Urothelium cell line (cell line): ENCODE data around the gene WDTC1.

Source experiments
- DNase-seq: peaks from one replicate; pipeline ENCODE4 v3.0.0; 2011; ENCODE audit warnings: low spot score, mixed read lengths
- FAIRE-seq: peaks from 2 replicates; lab custom pipeline; 2011; peaks lifted over from hg19 to GRCh38; lab: Jason Lieb, UNC

WDTC1 gene

DNA sequence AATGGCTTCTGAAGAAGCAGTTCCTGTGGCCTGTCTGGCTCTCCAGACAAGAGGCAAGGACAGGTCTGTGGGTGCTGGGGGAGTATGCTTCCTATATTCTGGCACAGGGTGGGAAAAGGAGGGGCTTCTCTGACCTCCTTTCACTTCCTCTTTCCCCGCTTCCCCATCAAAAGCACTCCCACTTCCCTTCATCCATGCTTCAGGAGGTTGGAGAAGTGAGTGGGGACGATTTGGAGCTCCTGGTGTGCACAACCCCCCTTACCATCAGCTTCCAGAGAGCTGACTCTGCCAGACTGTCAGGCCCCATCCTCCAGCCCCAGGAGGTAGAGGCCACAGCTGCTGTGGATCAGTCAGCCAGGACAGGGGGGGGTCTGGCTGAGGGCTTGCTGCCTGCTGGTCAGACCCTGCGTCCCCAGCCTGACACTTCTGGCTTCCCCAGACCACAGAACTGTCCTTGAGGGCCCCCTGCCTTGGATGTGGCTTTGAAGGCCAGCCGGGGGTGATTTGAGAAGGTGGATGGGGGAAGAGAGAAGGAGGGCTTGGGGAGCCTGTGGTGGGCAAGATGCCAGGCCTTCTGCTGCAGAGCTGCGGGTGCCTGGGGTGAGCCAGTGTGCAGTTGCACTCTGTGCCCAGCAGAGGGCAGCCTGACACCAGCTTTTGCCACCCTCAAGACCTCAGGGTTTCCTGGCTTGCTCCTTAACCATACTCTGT, 66.1 kb downstream of the WDTC1 start:
- peak; percentile 76 for FAIRE-seq

DNA sequence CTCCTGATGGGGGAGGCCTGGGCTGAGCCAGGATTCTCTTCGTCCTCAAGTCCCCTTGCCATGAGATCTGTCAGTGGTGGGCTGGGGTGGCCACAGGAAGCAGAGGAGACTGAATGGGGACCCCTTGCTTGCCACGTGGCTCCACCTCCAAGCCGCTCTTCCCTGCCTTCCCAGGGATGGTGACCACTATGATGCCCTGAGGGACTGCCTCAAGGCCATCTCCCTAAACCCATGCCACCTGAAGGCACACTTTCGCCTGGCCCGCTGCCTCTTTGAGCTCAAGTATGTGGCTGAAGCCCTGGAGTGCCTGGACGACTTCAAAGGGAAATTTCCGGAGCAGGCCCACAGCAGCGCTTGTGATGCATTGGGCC, 66.6 kb downstream of the WDTC1 start:
- DNase-seq (no peak), FAIRE-seq (no peak)

More for the DNA sequence above, 66.1 kb downstream of the WDTC1 start:
- DNase-seq, result peak; percentile 89

DNA sequence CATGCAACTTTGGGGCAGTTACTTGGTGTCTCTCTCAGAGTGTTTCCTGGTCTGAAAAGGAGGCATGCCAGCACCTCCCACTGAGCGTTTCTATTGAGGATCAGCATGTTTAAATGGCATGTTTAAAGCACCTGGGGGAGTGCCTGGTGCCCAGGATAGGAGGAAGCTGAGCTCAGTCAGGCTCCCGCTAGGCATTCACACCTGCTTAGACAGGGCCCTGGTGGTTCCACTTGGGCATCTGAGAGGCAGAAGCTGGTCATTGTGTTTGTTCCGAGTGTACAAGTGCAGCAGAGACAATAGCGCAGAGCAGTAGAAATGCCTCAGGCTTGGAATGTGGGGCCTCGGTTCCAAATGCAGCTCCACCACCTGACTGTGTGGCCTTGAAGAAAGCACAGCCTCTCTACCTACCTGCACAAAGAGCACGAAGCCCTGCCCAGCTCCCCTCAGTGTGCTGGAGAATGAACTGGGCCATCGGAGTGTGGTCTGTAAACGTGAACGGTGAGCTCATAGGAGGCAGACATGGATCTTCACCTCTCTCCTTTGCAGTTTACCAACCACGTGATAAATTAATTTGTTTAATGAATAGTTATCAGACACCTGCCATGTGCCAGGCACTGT, 67.3 kb downstream of the WDTC1 start:
- no peak for FAIRE-seq
- DNase-seq, result no peak

DNA sequence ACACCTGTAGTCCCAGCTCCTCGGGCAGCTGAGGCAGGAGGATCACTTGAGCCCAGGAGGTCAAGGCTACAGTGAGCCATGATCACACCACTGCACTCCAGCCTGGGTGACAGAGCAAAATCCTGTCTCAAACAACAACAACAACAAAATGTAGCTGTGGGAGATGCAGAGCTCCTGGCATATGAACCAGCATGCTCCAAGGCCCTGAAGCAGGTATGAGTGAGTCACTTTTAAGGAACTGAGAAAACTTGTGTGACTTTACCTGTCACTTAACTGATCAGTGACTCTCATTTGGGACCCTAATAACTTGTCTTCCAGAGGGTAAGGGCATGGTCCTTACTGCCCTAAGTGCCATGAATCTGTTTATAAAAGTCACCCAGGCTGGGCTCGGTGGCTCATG, 68.2 kb downstream of the WDTC1 start:
- no peak for DNase-seq
- FAIRE-seq, result no peak

DNA sequence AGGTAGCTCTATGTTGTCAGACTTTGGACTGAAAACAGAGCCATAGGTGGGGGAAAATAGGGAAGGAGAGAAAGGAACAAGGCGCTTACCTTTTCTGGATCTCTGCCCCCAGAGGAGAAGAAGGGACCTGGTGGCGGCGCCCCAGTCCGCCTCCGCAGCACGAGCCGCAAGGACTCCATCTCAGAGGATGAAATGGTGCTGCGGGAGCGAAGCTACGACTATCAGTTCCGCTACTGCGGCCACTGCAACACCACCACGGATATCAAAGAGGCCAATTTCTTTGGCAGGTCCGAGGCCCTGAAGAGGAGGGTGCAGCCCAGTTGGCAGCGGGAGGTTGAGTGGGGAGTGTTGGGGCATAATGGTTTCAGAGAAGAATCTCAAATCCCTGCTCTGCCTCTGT, 69.1 kb downstream of the WDTC1 start:
- DNase-seq (no peak), FAIRE-seq (no peak)

DNA sequence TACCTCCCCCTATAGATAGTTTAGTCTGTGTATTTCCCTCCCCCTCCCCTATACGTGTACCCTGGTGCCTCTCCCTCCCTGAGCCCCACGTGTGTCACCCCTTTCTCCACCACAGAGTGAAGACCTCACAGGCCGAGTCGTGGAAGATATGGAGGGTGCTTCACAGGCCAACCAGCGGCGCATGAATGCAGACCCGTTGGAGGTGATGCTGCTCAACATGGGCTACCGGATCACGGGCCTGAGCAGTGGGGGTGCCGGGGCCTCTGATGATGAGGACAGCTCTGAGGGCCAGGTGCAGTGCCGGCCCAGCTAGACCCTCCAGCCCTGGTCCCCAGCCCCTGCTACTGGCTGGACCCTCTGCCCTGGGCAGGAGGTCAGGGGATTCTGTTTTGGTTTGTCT, 71.6 kb downstream of the WDTC1 start:
- no peak for DNase-seq
- FAIRE-seq, result no peak

DNA sequence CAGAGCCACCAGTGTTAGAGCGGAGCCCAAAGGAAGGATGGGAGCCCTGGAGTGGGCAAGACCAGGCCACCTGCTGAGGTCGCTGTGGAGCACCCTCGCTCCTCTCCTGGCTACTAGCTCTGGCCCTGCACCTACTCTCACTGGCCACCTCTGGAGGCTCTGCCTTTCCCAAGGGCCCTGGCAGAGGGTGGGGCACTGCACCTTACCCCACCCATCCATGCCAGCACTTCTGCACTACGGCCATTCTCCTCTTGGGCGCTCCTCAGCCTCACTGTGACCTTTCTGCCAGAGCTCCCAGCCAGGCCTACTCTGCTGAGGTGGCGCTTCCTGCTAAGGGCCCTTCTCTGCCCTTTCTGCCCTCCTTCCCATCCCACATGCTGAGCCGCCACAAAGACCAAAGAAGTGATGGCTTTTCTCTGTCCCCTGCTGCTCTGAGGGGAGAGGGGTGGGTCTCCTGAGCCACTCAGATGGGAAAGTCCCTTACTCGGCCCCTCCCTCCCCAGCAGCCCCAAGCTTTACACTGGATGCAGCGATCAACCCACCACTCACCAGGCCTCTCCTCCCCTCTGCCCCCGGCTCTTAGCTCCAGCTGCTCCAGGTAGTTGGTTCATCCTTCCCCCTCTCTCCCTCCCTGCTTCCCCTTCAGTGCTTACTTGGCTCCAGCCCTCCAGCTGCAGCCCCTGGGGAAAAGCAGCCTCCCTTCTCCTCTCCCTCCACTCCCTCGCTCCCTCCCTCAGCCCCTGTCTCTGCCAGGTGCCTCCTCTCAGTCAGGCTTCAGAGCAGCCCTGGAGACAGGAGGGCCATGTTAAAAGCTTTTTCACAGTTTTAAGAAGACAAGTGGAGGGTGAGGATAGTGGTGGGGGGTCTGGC, 72.7 kb downstream of the WDTC1 start:
- DNase-seq (no peak), FAIRE-seq (no peak)

DNA sequence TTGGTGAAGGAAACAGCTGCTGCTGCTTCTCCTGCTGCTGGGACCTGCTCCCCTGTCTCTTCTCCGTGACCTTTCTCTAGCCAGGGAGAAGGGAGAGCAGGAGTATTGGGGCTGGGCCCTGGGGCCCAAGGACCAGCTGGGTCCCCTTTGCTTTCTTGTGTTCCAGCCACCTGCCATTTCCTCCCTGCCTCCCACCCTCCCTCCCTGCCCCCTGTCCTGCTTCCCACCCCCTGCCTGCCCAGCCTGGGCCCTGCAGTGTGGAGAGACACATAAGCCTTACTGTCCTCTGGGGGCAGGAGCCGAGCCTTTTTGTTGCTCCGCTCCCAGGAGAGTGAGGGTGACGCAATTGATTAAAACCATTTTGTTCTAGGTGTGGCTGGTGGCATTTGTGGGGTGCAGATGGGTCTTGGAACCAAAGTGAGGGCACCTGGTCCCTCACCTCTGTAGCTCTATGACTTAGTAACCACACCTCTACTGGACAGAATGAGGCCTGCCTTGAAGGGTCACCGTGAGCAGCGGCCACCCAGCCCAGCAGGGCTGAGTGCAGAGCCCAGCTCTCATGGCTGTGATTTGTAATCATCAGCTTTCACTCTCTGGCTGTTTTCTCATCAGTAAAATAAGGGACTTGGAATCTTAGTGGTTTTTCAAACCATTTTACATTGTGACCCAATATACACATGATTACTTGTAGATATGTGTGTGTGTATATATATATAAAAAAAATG, 73.6 kb downstream of the WDTC1 start:
- DNase-seq (no peak), FAIRE-seq (no peak)

DNA sequence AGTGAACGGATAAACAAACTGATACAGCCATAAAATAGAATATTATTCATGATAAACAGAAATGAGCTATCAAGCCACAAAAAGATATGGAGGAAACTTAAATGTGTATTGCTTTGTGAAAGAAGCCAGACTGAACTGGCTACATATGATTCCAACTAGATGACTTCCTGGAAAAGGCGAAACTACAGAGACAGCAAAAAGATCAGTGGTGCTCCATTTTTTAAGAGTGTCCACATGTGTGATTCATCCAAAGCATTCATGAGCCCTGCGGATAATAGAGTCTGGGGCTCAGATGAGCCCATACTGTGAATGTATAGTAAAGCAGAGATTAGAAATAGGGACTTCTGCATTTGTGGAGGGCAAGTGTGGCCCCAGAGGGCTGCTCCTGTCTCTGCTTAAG, 79.7 kb downstream of the WDTC1 start:
- FAIRE-seq (no peak), DNase-seq (no peak)

DNA sequence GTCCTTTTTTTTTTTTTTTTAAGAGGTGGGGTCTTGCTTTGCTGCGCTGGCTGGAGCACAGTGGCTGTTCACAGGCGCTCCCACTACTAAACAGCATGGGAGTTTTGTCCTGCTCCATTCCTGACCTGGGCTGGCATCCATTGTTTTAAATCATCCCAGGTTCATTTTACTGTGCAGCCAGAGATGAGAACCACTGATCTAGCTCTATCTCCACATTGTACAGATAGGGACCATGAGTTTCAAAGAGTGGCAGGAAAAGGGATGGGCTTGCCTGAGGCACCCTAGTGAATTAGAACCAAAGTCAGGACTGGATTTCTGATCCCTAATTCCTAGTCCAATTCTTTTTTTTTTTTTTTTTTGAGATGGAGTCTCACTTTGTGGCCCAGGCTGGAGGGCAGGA, 80.3 kb downstream of the WDTC1 start:
- DNase-seq (no peak), FAIRE-seq (no peak)

DNA sequence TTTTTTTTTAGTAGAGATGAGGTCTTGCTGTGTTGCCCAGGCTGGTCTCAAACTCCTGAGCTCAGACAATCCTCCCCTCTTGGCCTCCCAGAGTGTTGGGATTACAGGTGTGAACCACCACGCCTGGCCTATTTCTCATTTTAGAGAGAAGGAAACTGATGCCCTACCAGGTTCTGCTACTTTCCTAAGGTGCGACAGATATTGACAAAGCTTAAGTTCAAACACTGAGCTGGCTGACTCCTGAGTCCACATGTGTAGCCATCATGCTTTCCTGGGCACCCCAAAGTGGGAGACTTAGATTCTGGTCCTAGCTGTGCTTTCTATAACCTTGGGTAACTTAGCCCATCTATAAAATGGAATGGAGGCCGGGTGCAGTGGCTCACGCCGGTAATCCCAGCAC, 82.4 kb downstream of the WDTC1 start:
- FAIRE-seq (no peak), DNase-seq (no peak)

DNA sequence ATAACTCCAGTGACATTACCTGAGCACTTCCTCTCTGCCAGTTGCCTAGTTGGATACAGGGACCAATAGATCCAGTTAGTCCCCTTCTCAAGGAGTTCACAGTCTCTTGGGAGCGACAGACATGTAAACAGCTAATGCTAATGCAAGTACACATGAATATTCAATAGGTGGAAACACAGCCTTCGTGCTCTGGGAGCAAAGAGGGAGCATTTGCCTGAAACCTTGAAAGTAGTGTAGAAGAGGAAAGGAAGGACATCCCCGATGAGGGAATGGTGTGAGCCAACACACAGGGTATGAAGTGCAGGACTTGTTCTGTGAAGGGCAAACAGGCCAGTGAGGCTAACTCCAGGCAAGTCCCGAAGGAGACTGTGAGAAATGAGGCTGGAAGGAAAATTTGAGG, 83.7 kb downstream of the WDTC1 start:
- DNase-seq, result no peak

DNA sequence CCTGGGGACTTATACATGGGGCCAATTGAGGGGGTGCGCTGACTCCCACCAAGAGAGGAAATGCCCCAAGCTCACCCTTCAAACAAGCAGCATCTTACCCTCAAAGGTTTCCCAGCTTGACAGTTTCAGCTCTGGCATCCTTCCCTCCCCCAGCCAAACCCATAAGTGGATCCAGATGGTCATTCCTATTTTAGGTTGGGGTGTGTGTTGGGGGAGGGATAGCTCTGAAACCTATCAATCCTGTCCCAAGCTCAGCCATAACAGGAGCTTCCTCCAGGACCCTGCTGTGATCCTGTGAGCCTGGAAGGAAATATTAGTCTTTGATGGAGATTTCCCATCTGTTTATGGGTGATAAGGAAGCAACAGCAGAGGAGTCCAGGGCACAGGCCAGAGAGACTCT, 84.2 kb downstream of the WDTC1 start:
- DNase-seq, result no peak

More for the DNA sequence above, 83.7 kb downstream of the WDTC1 start:
- no peak for FAIRE-seq

DNA sequence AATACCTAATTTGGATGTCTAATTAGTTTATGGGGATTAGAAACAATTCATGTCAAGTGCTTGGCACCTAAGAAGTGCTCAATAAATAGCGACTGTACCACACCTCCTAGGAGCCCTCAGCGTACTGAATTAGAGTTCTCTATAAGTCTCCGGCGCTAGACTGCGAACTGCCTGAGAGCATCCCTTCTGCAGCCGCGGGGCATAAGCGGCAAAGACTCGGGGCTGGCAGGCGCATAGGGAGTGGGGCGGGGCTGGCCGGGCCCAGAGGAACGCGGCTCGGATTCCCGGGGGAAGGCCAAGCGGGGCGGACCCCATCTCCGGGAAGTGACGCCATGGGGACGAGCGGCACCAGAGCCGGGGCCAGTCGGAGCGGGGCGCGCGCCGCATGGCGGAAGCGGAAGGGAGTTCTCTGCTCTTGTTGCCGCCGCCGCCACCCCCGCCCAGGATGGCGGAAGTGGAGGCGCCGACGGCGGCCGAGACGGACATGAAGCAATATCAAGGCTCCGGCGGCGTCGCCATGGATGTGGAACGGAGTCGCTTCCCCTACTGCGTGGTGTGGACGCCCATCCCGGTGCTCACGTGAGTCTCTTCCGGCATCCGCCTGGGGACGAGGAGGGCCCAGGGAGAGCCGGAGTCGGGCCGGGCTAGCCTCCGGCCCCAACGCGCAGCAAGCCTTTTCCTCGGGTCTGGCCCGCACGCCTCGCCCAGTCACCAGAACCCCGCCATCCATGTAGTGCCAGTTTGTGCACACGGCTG, 87.6 kb downstream of the WDTC1 start, which contains the start of gene TMEM222:
TSS of gene TMEM222 (plus strand) at position 351 of the 756 bp plus-strand sequence. CDS start at position 386, 35 bp downstream.
- FAIRE-seq, result peak; percentile 69
- DNase-seq, result peak; percentile 98

More for the DNA sequence above, 84.2 kb downstream of the WDTC1 start:
- FAIRE-seq, result no peak

DNA sequence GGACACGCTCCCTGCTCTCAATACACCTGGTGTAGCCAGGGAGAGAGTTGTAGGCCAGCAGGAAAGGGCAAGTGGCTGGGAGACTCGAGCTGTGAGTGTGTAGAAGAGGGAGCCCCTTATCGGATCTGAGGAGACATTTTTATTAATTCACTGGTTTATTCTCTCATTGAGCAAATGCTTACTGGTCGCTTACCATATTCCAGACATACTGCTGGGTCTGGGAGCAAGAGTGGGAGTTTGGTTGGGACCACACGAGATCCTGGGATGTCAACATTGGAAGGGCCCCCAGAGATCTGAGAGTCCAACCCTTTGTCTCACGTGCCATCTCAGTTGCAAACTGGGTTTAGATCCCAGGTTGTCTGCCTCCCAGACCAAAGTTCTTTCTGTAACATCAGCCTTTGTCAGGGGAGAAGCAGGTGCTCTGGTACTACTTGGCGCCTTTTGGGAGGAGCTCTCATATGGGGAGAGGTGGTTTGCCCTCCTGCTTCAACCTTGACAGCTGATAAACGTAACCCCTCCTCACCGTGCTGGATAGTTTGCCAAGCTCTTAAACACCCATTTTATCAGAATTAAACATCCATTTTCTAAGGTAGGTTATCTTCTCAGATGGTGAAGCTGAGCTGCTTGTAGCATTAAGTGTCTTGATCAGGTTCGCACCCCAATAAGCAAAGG, 88.3 kb downstream of the WDTC1 start:
- no peak for DNase-seq
- FAIRE-seq, result no peak

DNA sequence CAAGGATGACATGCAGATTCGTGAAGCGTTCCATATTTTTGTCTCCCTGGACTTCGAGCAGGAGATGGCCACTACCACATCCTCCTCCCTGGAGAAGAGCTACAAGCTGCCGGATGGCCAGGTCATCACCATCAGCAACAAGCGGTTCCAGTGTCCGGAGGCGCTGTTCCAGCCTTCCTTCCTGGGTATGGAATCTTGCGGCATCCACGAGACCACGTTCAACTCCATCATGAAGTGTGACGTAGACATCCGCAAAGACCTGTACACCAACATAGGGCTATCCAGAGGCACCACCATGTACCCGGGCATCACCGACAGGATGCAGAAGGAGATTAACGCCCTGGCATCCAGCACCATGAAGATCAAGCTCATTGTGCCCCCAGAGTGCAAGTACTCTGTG, 90.9 kb downstream of the WDTC1 start:
- DNase-seq, result no peak
- no peak for FAIRE-seq

DNA sequence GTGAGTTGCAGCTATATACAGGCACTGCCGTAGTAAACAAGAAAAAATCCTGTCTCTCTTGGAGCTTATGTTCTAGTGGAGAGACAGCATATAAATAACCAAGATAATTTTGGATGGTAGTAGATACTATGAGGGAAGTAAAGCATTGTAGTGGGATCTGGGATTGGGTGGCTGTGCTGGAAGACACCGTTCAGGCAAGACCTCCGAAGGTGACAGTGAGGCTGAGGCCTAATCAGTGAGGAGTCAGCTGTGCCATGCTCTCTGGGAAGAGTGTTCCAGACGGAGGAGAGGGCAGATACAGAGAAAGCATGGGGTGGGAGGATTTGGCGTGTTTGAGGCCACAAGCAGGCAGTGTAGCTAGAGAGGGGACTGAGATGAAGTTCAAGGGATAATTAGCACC, 93.5 kb downstream of the WDTC1 start:
- no peak for FAIRE-seq
- no peak for DNase-seq

DNA sequence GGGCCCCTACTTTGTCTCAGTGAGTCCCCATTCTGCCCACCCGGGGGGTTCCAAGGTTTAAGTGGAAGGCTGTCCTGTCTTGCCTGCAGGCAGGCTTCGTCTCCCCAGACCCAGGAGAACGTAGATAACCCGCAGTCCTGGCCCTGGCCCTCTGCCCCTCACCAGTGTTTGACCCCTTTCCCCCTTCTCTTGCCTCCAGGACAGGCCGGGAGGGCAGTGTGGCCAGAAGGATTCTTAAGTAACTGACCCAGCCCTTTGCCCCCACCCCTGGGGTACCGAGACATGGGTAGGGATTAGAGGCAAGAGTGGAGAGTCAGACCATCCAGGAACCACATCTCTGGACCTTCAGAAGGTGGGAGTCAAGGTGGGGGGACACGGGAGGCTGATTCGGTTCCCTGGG, 96.4 kb downstream of the WDTC1 start:
- FAIRE-seq, result no peak

DNA sequence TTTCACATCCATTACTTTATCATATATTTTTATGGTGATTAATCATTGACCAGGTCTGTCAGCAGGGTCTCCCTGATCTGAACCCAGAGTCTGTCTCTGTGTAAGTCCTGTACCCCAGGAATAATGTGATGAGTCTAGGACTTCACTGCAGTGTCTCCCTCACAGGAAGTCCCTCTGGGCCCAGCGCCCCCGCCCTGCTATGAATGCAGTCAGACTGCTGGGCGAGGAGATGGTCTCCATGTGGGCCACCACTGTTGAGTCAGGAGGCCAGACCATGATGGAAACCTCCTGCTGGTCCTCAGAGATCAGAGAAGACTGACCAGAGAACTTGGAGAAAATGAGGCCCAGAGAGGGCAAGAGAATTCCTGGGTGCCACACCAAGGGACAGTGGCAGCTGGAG, 97.0 kb downstream of the WDTC1 start:
- no peak for FAIRE-seq
- no peak for DNase-seq

More for the DNA sequence above, 96.4 kb downstream of the WDTC1 start:
- no peak for DNase-seq

DNA sequence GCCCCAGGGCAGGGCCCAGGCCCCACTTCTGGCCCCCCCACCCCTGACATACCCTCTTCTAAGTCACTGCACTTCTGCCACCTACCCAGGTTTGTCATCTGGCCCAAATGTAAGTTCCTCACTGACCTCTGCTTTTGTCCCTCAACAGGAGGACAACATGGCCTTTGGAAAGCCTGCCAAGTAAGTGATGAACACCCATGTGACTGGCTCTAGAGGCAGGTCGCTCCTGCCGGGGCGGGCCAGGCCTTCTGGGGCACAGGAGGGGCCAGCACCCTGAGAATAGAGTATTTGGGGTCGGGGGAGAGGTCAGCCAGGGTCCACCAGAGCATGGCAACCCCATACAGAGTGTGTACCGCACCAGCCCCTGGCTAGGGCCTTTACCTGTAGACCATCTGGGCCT, 97.5 kb downstream of the WDTC1 start:
- FAIRE-seq, result no peak
- DNase-seq, result no peak
